ENCODE data around the gene RBM10. TPM values are rescaled to one million over a fixed set of nuclear protein-coding genes. Genes with fewer than 3 reads are reported as not detected.

RBM10 gene
- total RNA-seq, 1 donor from 2014 or later = 52.4 TPM

DNA sequence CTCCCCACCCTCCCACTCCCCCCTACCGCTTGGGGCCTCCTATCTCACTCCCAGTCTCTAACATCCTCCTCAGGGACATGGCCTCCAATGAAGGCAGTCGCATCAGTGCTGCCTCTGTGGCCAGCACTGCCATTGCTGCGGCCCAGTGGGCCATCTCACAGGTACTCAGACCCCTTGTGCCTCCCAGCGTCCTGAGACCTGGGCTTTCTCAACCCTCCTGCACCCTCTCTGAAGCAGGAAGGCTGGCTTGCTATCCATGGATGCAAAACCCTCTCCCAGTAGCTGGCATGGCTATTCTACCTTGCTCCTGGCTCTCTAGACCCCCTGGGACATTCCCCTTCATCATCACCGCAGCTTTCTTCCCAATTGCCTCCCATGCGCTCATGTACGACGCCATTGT, 35.3 kb downstream of the RBM10 start:
- Histone ChIP-seq H3K9me3 (no peaks in the 10 kb centered on the region), H3K4me1 (no peaks in the 10 kb centered on the region), H3K36me3 (peaks cover 49 to 73% of the 10 kb centered on the region in 2 donors), H3K4me3 (no peak overlapping the region), H3K27ac (peak overlapping the region in 1 of 2 donors; percentile 59), H3K27me3 (no peaks in the 10 kb centered on the region)
- no peak for DNase-seq (ENCODE audit: low spot score in 2 of 2)
- intact Hi-C loops (cut with DNase I) = no loop called here
- TF ChIP-seq, protein P1, sequence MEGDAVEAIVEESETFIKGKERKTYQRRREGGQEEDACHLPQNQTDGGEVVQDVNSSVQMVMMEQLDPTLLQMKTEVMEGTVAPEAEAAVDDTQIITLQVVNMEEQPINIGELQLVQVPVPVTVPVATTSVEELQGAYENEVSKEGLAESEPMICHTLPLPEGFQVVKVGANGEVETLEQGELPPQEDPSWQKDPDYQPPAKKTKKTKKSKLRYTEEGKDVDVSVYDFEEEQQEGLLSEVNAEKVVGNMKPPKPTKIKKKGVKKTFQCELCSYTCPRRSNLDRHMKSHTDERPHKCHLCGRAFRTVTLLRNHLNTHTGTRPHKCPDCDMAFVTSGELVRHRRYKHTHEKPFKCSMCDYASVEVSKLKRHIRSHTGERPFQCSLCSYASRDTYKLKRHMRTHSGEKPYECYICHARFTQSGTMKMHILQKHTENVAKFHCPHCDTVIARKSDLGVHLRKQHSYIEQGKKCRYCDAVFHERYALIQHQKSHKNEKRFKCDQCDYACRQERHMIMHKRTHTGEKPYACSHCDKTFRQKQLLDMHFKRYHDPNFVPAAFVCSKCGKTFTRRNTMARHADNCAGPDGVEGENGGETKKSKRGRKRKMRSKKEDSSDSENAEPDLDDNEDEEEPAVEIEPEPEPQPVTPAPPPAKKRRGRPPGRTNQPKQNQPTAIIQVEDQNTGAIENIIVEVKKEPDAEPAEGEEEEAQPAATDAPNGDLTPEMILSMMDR (IDR thresholded peaks at IDR 0.05) = no peak

DNA sequence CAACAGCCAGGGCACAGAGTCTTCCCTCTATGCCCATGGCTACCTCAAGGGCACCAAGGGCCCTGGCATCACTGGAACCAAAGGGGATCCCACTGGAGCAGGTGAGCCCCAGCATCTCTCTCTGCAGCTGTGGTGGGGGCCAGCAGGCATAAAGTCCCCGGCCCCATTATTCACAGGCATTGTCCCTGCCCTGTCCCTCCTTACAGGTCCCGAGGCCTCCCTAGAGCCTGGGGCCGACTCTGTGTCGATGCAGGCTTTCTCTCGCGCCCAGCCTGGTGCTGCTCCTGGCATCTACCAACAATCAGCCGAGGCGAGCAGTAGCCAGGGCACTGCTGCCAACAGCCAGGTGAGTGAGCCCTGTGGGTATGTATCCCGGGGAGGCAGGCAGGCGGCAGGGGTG, 36.3 kb downstream of the RBM10 start:
- intact Hi-C loops (cut with DNase I) = no loop called here
- DNase-seq (ENCODE audit: low spot score in 2 of 2) = no peak
- TF ChIP-seq, protein P1 (IDR thresholded peaks at IDR 0.05) = no peak
- no peaks in the 10 kb centered on the region for H3K9me3 ChIP-seq
- H3K27ac ChIP-seq = no peak overlapping the region
- H3K4me3 ChIP-seq = no peak overlapping the region
- H3K27me3 ChIP-seq = no peaks in the 10 kb centered on the region
- peaks cover 42 to 71% of the 10 kb centered on the region in 2 donors for H3K36me3 ChIP-seq
- H3K4me1 ChIP-seq = no peaks in the 10 kb centered on the region

DNA sequence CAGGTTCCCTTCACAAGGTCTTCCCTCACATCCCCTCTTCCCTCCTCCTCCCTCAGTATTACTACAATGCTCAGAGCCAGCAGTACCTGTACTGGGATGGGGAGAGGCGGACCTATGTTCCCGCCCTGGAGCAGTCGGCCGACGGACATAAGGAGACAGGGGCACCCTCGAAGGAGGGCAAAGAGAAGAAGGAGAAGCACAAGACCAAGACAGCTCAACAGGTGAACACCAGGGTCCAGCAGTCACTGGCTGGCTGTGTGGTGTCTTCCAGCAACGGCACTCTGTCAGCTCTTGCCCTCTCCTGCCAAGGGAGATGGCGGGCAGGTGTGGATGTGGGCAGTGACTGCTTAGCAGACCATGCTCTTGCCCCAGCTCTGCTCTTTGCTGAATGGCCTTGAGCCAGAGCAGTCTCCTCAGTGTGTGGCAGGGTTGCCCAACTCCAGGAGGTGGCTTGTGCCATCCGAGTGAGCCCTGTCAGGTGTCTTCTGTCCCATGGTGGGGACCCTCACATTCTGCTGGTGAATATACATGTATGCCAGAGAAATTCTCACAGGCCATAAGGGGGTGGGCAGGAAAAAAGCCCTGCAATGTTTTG, 37.2 kb downstream of the RBM10 start:
- no peak for DNase-seq (ENCODE audit: low spot score in 2 of 2)
- no peak overlapping the region for H3K4me3 ChIP-seq
- H3K9me3 ChIP-seq = no peaks in the 10 kb centered on the region
- no peaks in the 10 kb centered on the region for H3K27me3 ChIP-seq
- TF ChIP-seq, protein P1 (IDR thresholded peaks at IDR 0.05) = no peak
- intact Hi-C loops (cut with DNase I) = no loop called here
- H3K27ac ChIP-seq = no peak overlapping the region
- H3K36me3 ChIP-seq = peaks cover 36 to 62% of the 10 kb centered on the region in 2 donors
- H3K4me1 ChIP-seq = no peaks in the 10 kb centered on the region

DNA sequence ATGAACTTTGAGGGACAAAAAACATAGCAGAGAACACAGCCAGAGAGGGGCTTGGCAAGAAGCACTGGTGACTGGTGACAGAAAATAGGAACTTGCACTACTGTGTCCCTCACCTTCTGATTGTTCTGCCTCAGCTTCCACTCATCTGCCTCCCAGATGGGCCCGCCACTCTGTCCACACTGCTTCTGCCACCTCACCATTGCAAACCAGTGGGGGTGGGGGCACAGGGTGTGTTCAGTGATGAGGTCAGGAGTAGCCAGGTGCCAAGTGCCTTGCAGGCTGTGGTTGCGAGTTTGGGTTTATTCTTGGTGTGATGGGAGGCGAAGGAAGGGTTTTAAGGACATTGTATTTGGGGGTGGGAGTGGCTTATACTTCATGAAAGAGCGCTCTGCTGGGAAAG, 39.5 kb downstream of the RBM10 start:
- TF ChIP-seq, protein P1 (IDR thresholded peaks at IDR 0.05) = no peak
- Histone ChIP-seq H3K9me3 (no peaks in the 10 kb centered on the region), H3K27me3 (no peaks in the 10 kb centered on the region), H3K27ac (no peak overlapping the region), H3K36me3 (peaks cover 30 to 50% of the 10 kb centered on the region in 2 donors), H3K4me3 (no peak overlapping the region), H3K4me1 (no peaks in the 10 kb centered on the region)
- intact Hi-C loops (cut with DNase I) = no loop called here
- no peak for DNase-seq (ENCODE audit: low spot score in 2 of 2)

DNA sequence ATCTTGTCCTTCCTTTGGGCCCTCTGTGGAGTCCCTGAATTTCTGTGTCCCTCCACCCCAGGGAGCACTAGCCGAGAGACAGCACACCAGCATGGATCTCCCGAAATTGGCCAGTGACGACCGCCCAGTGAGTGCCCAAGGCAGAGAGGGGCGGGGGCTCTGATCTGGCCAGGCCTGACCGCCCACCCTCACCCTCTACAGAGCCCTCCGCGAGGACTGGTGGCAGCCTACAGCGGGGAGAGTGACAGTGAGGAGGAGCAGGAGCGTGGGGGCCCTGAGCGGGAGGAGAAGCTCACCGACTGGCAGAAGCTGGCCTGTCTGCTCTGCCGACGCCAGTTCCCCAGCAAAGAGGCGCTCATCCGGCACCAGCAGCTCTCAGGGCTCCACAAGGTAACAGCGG, 40.2 kb downstream of the RBM10 start:
- Histone ChIP-seq H3K4me1 (no peaks in the 10 kb centered on the region), H3K27me3 (no peaks in the 10 kb centered on the region), H3K36me3 (peaks cover 25 to 43% of the 10 kb centered on the region in 2 donors), H3K9me3 (no peaks in the 10 kb centered on the region), H3K4me3 (no peak overlapping the region), H3K27ac (no peak overlapping the region)
- TF ChIP-seq, protein P1 (IDR thresholded peaks at IDR 0.05) = no peak
- DNase-seq (ENCODE audit: low spot score in 2 of 2) = no peak
- intact Hi-C loops (cut with DNase I) = no loop called here

Measured in ascending aorta (tissue), 2 donors.